Ramos (cell line): ENCODE results near the gene GMCL1.
"Not testable (repeated sequence)": the region's sequence is repeated elsewhere in the genome, so short reads cannot be mapped to it uniquely, and the experiment has no call there.

Source experiments
- in situ Hi-C: fragments of 300-500 bp; cut with MboI; formaldehyde crosslinking; loops from one replicate; pipeline ENCODE4 v1.14.3; 2022; ENCODE audit warnings: low sequenced_read_pairs; ENCODE audit not compliant: unreplicated experiment

The GMCL1 gene

DNA sequence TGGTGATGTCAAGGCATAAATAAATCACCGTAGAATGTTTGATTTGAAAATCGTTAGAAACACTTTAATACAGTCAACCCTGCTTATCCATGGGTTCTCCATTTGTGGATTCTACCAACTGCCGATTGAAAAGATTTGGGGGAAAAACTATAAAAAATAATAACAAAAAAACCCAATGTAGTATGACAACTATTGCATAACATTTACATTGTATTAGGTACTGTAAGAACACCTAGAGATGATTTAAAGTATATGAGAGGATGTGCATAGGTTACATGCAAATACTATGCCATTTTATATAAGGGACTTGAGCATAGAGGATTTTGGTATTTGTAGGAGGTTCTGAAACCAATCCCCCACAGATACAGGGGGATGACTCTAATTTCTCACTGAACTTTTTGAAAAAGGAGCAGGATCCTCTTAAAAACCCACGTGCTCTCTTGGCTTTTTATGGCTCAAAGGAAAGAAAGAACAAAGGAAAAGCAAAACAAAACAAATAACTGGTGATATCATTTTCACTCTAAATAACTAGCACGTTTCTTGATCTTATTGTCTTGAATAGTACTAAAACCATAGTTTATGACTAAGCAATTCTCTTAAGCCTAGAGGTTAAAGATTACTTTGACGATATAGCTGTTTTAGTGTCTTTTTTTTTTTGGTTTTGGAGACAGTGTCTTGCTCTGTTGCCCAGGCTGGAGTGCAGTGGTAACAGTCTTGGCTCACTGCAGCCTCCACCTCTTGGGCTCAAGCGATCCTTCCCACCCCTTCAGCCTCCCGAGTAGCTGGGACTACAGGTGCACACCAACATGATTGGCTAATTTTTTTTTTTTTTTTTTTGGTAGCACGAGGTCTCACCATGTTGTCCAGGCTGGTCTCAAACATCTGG, 17.0 kb downstream of the GMCL1 start:
- in situ Hi-C loops, result no loop called here

DNA sequence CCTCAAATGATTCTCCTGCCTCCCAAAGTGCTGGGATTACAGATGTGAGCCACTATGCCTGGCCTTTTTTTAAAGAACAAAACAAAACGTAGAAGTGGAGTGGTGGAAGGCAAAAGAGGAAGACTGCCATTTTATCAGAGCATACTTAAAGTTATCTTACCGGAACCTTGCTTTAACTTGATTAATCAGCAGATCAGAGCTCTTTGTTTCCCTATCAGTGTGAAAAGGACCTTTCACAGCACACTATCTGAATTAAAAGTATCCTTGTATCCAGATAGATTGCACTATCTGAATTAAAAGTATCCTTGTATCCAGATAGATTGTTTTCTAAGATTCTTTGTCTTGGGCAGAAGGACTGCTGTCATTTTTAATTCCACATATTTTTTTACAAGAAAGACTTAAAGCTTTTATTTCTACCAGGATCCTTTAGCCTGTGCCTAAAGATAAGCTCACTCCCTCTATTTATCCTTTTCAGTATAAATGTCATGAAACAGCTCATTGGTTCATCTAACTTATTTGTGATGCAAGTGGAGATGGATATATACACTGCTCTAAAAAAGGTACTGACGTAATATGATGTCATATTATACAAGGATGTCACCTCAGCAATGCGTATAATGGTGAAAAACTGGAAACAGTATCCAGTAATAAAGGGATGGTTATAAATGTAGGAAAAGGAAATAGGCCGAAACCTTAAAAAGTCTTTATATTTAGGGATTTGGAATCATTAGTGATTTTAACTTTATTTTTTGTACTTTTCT, 17.8 kb downstream of the GMCL1 start:
- in situ Hi-C loops, result no loop called here

DNA sequence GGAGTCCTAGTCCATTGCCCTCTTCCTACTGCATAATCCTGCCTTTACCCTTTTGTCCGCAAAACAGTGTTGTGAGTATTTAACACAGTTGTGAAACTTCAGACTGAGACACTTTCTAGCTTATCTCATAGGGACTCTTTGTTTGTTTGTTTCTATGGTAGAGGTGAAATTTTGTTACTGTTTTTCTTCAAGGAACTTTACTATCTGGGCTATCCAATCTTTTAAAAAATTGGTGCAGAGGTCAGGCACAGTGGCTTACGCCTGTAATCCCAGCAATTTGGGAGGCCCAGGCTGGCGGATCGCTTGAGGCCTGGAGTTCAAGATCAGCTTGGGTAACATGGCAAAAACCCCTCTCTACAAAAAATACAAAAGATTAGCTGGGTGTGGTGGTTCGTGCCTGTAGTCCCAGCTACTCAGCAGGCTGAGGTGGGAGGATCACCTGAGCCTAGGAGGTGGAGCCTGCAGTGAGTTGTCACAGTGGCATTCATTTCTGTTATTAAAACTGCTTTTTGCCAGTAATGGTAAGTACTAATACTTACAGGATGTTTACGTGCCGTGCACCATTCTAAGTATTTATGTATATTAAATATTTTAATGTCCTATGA, 18.8 kb downstream of the GMCL1 start:
- in situ Hi-C loops, result no loop called here

DNA sequence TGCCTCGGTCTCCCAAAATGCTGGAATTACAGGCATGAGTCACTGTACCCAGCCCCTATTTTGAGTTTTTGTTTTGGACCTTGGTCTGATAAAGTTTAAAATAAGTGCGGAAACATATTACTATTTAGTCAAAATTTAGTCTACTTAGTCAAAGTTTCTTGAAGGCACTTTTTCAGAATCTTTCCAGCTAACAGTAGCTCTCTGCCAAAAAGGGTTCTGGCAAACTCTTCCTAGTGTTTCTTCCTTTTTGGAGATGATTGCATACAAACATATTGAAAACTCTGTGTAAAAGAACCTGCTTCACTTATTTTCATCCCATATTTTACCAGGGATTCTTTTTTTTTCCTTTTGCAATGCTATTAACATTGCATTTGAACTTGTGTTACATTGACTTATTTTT, 28.8 kb downstream of the GMCL1 start:
- in situ Hi-C loops, result no loop called here

DNA sequence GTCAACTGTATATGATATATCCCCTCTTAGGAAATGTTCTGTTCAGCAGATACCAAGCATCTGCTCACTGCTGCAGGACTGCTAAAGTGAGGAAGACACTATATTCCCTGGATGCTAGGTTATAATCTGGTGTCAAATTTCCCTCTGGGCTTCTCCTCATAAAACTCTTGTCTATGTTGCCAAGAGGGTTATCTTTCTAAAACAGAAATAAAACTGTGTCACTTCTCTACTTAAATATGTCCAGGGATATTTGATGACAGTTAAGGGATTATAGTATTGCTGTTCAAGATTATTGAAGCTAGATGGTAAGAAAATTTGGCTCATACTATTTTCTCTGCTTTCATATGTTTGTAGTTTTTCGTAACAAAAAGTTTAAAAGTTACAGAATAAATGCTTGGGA, 33.8 kb downstream of the GMCL1 start:
- in situ Hi-C loops, result no loop called here

DNA sequence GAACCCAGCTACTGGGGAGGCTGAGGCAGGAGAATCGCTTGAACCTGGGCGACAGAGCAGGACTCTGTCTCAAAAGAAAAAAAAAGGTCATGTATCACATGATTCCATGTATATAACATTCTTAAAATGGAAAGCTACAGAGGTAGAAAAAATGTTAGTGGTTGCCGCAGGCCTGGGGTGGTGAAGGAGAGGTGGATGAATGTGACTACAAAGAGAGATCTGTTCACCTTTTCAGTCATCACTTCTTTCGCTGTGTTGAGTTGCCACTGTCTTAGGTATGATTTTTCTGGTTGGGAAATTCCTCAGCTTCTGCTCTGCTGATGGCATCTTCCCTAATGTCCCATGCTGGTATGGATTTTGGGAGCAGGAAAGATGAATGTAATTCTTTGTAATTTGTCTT, 59.0 kb downstream of the GMCL1 start:
- in situ Hi-C loops, result no loop called here

DNA sequence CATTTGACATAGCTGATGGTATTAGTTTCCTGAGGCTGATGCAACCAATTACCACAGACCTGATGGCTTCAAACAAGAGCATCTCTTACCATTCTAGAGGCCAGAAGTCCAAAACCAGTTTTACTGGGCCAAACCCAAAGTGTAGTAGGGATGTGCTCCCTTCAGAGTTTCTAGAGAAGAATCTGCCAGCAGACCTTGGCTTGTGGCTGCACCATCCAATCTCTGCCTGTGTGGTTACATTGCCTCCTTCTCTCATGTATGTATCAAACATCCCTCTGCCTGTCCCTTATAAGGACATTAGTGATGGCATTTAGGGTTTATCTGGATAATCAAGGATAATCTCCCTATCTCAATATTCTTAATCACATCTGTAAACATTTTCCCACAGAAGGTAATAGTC, 59.8 kb downstream of the GMCL1 start:
- in situ Hi-C loops, result no loop called here

DNA sequence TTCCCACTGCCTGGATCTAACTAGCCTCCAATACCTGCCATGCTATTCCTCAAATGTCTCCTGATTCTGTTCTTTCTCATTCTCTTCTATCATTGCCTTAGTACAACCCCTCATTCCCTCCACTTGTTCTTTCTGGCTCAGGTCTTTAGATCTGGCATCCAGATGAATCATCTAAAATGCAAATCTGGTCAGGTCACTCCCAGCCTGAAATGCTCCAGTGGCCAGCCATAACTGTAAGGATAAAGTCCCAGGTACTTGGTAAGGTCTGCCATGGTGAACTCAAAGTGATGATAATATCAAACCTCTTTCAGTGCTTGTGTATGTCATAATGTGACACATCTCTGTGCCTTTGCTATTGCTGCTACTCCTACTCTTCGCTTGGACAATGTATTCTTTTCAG, 61.4 kb downstream of the GMCL1 start:
- in situ Hi-C loops, result no loop called here

DNA sequence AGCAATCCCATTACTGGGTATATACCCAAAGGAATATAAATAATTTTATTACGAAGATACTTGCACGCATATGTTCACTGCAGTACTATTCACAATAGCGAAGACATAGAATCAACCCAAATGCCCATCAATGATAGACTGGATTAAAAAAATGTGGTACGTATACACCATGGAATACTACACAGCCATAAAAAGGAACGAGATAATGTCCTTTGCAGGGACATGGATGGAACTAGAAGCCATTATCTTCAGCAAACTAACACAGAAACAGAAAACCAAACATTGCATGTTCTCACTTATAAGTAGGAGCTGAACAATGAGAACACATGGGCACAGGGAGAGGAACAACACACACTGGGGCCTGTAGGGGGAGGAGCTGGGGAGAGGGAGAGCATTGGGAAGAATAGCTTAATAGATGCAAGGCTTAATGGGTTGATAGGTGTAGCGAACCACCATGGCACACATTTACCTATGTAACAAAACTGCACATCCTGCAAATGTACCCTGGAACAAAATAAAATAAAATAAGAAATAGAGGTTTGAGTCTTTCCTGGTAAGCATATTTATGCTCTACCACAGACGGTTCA, 63.5 kb downstream of the GMCL1 start:
- in situ Hi-C loops, result not testable (repeated sequence)

DNA sequence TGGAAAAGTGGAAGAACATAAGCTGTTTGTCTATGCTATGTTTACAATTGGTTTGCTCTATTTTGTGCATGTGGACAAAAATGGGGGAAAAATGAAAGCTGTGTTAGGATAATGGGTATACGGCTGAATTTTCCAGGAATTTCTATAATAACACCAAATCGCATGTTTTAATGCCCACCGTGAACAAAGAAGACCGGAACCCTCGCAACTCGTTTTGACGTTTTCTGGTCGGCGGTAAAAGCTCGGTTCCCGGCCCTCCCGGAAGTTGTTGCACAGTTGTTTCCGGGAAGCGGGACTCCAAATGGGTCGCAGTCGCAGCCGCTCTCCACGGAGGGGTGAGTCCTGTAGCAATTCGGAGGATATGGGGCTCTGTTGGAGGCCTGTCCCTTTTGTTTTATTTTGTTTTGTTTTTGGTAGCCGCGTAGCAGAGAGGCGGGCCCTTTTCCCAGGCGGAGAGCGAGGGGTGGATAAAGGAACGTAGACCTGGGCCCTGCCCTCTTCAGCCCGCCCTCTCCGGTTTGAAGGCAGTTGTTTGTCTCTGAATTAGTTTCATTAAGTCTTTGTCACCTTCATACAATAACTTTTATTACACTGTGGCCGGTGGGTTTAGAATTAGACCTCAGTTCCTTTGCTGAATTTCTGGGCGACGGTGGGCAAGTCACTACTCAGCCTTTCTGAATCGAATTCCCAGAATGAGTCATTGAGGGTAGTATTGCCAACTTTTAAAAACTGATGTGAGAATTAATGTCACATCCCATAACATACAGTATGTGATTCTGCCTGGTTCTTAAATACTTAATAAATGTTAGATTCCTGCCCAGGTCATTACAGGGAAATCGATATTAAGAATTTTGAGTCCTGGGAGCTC, 64.5 kb downstream of the GMCL1 start, which contains the start of gene SNRNP27:
Gene SNRNP27 (plus strand): TSS at position 273 of the 868 bp plus-strand sequence. CDS start 29 bp downstream, at position 302.
- in situ Hi-C loops, result no loop called here

DNA sequence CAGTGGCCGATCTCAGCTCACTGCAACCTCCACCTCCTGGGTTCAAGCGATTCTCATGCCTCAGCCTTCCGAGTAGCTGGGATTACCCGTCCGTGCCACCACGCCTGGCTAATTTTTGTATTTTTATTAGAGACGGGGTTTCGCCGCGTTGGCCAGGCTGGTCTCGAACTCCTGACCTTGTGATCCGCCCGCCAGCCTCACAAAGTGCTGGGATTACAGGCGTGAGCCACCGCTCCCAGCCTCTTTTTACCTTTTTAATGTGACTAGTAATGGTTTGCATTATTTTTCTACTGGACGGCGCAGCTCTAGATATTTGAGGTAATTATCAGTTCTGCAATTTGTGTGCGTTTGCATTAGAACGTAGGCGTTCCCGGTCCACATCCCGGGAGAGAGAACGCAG, 65.3 kb downstream of the GMCL1 start:
- in situ Hi-C loops, result not testable (repeated sequence)

DNA sequence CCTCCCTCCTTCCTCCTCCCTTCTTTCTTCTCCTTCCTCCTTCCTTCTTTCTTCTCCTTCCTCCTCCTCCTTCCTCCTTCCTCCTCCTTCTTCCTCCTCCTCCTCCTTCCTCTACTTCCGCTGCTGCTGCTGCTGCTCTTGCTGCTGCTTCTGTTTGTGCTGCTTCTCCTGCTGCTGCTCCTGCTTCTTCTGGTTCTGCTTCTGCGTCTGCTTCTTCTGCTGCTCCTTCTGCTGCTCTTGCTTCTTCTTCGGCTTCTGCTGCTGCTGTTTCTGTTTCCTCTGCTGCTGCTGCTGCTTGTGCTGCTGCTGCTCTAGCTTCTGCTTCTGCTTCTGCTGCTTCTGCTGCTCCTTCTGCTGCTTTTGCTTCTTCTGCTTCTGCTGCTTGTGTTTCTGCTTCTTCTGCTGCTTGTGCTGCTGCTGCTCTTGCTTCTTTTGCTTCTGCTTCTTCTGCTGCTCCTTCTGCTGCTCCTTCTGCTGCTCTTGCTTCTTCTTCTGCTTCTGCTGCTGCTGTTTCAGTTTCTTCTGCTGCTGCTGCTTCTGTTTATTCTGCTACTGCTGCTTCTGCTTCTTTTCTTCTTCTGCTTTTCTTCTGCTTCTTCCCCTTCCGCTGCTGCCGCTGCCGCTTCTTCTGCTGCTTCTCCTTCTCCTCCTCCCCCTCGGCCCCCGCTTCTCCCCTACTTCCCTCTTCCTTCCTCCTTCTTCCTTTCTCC, 72.9 kb downstream of the GMCL1 start:
- in situ Hi-C loops, result no loop called here

DNA sequence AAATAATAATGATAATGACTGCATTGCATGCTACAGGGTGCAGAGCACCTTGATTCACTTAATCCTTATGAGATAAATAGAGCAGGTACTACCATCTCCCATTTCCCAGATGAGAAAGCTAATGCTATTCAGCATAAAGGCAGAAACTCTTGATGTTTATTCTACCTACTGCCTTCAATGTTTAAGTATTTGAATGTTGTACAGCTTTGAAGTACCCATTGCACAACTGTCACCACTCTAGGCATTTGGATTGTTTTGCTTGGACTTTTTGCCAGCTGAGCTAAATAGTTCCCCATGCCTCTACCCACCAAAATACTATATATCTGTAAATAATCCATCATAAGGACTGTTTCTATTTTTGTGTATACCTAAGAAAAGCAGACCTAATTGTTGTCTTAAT, 77.8 kb downstream of the GMCL1 start:
- in situ Hi-C loops, result loop anchor here (5.0 kb wide), 1 partner anchor 385 kb away; the partner anchor contains the start of gene SNRPG

DNA sequence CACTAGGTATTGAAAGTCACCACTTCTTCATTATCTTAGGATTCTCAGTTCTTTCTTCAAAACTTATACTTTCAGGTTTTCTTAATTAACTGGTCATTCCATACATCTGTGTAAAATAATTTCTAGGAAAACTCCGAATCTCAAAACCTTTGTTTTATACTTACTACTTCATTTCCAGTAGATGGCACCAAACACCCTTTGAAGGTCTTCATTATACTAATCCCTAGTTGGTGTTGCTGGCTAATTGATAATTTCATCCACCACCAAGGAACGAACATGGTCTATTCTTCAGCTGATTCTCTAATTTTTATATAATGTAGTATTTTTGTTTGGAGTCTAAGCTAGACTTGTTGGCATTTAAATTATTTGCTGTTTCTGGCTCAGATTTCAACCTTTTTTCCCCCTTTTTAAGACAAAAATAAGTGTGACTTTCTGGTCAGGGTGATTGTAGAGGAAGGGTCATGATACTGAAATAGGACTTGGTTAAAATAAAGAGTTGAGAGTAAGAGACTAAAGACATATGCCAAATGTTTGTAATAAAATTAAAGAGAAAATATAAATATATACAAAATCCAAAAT, 82.6 kb downstream of the GMCL1 start:
- in situ Hi-C loops, result loop anchor here (5.0 kb wide), 1 partner anchor 230 kb away; no protein-coding TSS in a partner anchor

DNA sequence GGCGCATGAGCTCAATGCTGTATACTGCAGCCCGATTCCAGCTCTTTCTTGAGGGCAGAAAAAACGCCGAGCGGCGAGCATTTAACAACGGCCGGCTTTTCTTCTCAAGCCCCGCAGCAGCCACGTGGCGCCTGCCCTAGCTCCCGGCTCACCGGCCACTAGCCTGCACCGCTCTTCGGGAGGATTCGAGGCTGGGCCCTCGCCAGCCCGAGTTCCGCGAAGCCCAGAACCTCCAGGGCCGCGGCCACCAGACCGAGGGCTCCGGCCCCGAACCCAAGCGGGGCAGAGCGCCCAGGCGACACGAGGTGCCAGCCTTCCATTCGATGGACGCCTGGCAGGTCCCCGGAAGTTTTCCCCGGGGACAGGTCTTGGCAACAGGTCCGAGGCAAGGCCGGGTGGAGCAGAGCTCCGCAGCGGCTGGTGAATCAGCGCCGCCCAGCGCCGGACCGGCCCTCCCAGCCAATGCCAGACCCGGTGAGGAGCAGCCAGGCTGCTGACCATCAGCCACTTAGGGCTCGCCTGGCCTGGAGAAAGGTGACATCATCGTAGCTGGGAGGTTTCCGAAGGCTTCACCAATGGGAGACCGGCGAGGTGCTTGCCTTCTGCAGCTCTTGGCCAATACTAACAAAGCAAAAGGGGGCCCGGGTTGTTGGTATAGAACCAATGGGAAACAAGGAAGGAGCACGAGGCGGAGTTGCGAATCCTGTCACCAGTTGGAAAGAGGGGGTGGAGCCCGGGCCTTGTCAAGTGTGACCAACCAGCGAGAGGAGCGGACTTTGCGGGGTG, 84.9 kb downstream of the GMCL1 start:
- in situ Hi-C loops, result loop anchor here (5.0 kb wide), 1 partner anchor 228 kb away; no protein-coding TSS in a partner anchor

DNA sequence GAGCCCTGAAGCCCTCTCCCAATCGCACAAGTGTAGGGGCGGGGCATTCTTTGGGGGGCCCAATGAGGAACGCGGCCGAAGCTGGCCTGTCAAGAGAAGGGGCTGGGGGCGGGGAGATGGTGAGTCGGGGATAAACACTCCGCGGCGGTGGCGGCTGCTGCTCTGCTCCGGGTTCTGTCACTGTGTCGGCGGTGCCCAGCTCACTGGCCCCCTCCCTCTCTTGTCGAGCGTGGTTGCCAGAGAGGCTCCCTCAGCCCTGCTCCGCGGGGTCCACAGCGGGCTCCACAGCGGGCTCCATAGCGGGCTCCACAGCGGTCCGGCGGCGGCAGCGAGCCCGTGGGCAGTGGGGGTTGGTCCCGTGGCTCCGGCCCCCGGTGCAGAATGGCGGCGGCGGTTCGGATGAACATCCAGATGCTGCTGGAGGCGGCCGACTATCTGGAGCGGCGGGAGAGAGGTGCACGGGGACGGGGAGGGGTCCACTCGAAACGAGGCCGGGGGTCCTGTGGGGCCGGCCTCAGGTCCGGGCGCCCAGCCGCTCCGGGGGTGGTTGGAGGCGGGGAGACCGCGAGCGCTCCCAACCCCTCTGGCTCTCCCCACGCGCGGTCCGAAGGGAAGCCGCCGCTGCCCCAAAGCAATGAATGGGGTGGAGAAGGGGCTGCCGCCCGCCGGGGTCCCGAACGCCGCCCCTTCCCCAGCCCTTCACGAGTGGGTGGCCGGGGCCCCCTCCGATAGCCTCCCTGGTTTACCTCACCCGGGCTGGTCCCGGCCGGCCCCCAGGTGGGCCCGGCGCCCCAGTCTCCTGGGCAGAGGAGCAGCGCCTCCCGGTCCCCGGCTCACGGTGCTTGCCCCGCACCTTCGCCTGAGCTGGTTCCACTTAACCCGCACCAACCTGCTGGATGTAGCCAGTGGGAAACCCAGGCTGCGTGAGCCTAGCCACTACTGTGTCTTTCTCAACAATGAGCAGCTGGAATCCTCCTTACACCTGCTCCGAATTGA, 85.8 kb downstream of the GMCL1 start, which contains the start of gene MXD1:
Gene MXD1 (plus strand): TSS at position 160 of the 996 bp plus-strand sequence. CDS start 222 bp downstream, at position 382.
- in situ Hi-C loops, result loop anchor here (5.0 kb wide), 1 partner anchor 227 kb away; no protein-coding TSS in a partner anchor
